WERI-Rb-1 (cell line): ENCODE data around the gene VASN.

Experiments
- DNase-seq: peaks from one replicate; pipeline ENCODE4 v3.0.0-alpha.2; 2020
- H3K27ac ChIP-seq: fragments of 250-450 bp; sonication (Bioruptor Pico); 2 replicates; pipeline ENCODE4 v1.5.1; 2020; ENCODE audit warnings: mild to moderate bottlenecking, moderate library complexity
- H3K27me3 ChIP-seq: fragments of 250-450 bp; sonication (Bioruptor Pico); 2 replicates; pipeline ENCODE4 v1.5.1; 2021; ENCODE audit warnings: mild to moderate bottlenecking, low read depth, moderate library complexity; ENCODE audit not compliant: insufficient read depth, severe bottlenecking
- H3K36me3 ChIP-seq: fragments of 250-450 bp; sonication (Bioruptor Pico); 2 replicates; pipeline ENCODE4 v1.5.1; 2020; ENCODE audit warnings: mild to moderate bottlenecking, moderate library complexity
- H3K4me3 ChIP-seq: 2 replicates; pipeline ENCODE4 v1.5.1; 2011; ENCODE audit warnings: low read depth, mild to moderate bottlenecking, control low read depth, low read length
- H3K9me3 ChIP-seq: fragments of 250-450 bp; sonication (Bioruptor Pico); 2 replicates; pipeline ENCODE4 v1.5.1; 2021; ENCODE audit warnings: mild to moderate bottlenecking, moderate library complexity; ENCODE audit not compliant: severe bottlenecking
- CTCF ChIP-seq: IDR thresholded peaks from 2 replicates; pipeline ENCODE4 v1.5.1; 2011; ENCODE audit warnings: low read depth, mild to moderate bottlenecking, control low read depth, inconsistent platforms, low read length

VASN gene

GRCh38 chr16:4366016-4366415, 5.6 kb upstream of the VASN start:
- TF ChIP-seq CTCF = no peak
- DNase-seq = no peak
- no peak overlapping the region for H3K27ac ChIP-seq
- no peaks in the 10 kb centered on the region for H3K9me3 ChIP-seq
- H3K27me3 ChIP-seq = no peaks in the 10 kb centered on the region
- peaks cover 5% of the 10 kb centered on the region; the same call in 1 of the 2 replicates for H3K36me3 ChIP-seq
- no peak overlapping the region for H3K4me3 ChIP-seq

GRCh38 chr16:4367393-4367856, 4.2 kb upstream of the VASN start:
- H3K27ac ChIP-seq = no peak overlapping the region

GRCh38 chr16:4369007-4369733, 2.5 kb upstream of the VASN start:
- Histone ChIP-seq H3K36me3 (no peaks in the 10 kb centered on the region; the same call in 1 of the 2 replicates), H3K27ac (no peak overlapping the region), H3K9me3 (no peaks in the 10 kb centered on the region), H3K4me3 (no peak overlapping the region), H3K27me3 (no peaks in the 10 kb centered on the region)
- no peak for TF ChIP-seq CTCF
- no peak for DNase-seq

More at GRCh38 chr16:4367393-4367856, 4.2 kb upstream of the VASN start:
- 0 out of 2 replicates have a peak, but pooled peaks have one; percentile 9 for TF ChIP-seq CTCF
- Histone ChIP-seq H3K9me3 (no peaks in the 10 kb centered on the region), H3K4me3 (no peak overlapping the region), H3K36me3 (peaks cover 3% of the 10 kb centered on the region; the same call in 1 of the 2 replicates), H3K27me3 (no peaks in the 10 kb centered on the region)
- no peak for DNase-seq

GRCh38 chr16:4370151-4370550, 1.5 kb upstream of the VASN start:
- Histone ChIP-seq H3K36me3 (no peaks in the 10 kb centered on the region), H3K27me3 (no peaks in the 10 kb centered on the region), H3K27ac (peak overlapping the region; percentile 47), H3K9me3 (no peaks in the 10 kb centered on the region), H3K4me3 (no peak overlapping the region)
- DNase-seq = no peak
- TF ChIP-seq CTCF = no peak

GRCh38 chr16:4370570-4371356, 885 bp upstream of the VASN start:
- no peak overlapping the region for H3K4me3 ChIP-seq
- peak overlapping the region; percentile 47 for H3K27ac ChIP-seq
- no peak for TF ChIP-seq CTCF
- H3K27me3 ChIP-seq = no peaks in the 10 kb centered on the region
- H3K36me3 ChIP-seq = no peaks in the 10 kb centered on the region
- H3K9me3 ChIP-seq = no peaks in the 10 kb centered on the region
- DNase-seq = peak; percentile 63
